GM12801 (cell line): ENCODE measurements around the gene SUSD2.

Source experiments
- CTCF ChIP-seq: IDR thresholded peaks from one replicate; pipeline ENCODE4 v1.5.1; 2011; ENCODE audit warnings: control low read depth; ENCODE audit not compliant: insufficient read length; ENCODE audit errors: extremely low read depth

Gene SUSD2

GRCh38 chr22:24191893-24192292, 10.6 kb downstream of the SUSD2 start:
- TF ChIP-seq CTCF = no peak

GRCh38 chr22:24198682-24199052, 17.4 kb downstream of the SUSD2 start:
- no peak for TF ChIP-seq CTCF

- TF ChIP-seq CTCF = no peak
These were observed 19.4 kb downstream of the SUSD2 start for GRCh38 chr22:24200619-24201212.

GRCh38 chr22:24201681-24202614, 20.7 kb downstream of the SUSD2 start:
- TF ChIP-seq CTCF = no peak

- no peak for TF ChIP-seq CTCF
These were observed 24.3 kb downstream of the SUSD2 start for GRCh38 chr22:24205438-24206195.

- no peak for TF ChIP-seq CTCF
These were observed 26.2 kb downstream of the SUSD2 start for GRCh38 chr22:24207264-24208011.
